ENCODE data around the gene BST1. TPM values are rescaled to one million over a fixed set of nuclear protein-coding genes. Genes with fewer than 3 reads are reported as not detected.

The BST1 gene
- total and polyA plus RNA-seq, 2 donors (not counting 1 experiment from before 2014, with no cell fraction given), result 15.7 to 48.8 TPM

DNA sequence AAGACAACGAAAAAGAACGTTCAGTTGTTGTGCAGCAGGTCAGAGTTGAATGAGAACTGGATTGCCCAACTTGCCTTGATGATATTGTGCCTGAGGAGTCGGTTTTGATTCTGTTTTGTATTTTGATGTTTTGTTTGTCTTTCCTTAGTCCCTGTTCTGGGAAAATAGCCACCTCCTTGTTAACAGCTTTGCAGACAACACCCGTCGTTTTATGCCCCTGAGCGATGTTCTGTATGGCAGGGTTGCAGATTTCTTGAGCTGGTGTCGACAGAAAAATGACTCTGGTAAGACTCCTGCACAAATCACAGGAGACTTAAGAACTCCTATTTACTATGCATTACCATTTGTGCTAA lies 4.5 kb downstream of the BST1 start:
- H3K4me3 ChIP-seq (replicated peaks in 1 of 4; ENCODE audit: control extremely low read depth in 1 of 4, insufficient read depth in 1 of 4, low read depth in 3 of 4, low read length in 4 of 4), result no peak overlapping the region
- H3K9ac ChIP-seq (ENCODE audit: insufficient read depth, low read length), result no peak overlapping the region
- H3K4me1 ChIP-seq (ENCODE audit: control insufficient read depth, extremely low read depth, insufficient read depth, low read length), result no peaks in the 10 kb centered on the region
- H3K27me3 ChIP-seq (ENCODE audit: control insufficient read depth, insufficient read depth, low read length), result no peaks in the 10 kb centered on the region
- H3K9me3 ChIP-seq (ENCODE audit: control insufficient read depth, insufficient read depth, low read depth, low read length), result no peaks in the 10 kb centered on the region
- H3K36me3 ChIP-seq (ENCODE audit: control insufficient read depth, insufficient read depth, low read length), result no peaks in the 10 kb centered on the region
- no peak for DNase-seq (ENCODE audit: low read depth in 2 of 2)
- H3K79me2 ChIP-seq (ENCODE audit: control insufficient read depth, insufficient read depth, low read length), result no peaks in the 10 kb centered on the region
- no peaks in the 10 kb centered on the region for H4K20me1 ChIP-seq (ENCODE audit: control insufficient read depth, extremely low read depth, insufficient read depth, low read length)
- no peak overlapping the region for H2AFZ ChIP-seq (ENCODE audit: low read length)
- H3K4me2 ChIP-seq (ENCODE audit: extremely low read depth, insufficient read depth, low read length), result no peak overlapping the region
- no peak for TF ChIP-seq EZH2 (IDR thresholded peaks at IDR 0.05; ENCODE audit: low read length, missing control alignments)
- TF ChIP-seq, protein P1, sequence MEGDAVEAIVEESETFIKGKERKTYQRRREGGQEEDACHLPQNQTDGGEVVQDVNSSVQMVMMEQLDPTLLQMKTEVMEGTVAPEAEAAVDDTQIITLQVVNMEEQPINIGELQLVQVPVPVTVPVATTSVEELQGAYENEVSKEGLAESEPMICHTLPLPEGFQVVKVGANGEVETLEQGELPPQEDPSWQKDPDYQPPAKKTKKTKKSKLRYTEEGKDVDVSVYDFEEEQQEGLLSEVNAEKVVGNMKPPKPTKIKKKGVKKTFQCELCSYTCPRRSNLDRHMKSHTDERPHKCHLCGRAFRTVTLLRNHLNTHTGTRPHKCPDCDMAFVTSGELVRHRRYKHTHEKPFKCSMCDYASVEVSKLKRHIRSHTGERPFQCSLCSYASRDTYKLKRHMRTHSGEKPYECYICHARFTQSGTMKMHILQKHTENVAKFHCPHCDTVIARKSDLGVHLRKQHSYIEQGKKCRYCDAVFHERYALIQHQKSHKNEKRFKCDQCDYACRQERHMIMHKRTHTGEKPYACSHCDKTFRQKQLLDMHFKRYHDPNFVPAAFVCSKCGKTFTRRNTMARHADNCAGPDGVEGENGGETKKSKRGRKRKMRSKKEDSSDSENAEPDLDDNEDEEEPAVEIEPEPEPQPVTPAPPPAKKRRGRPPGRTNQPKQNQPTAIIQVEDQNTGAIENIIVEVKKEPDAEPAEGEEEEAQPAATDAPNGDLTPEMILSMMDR (conservative IDR thresholded peaks at IDR 0.05 in 1 of 2, IDR thresholded peaks at IDR 0.05 in 1 of 2; ENCODE audit: low read depth in 1 of 2, low read length in 2 of 2), result no peak
- H3K27ac ChIP-seq (ENCODE audit: insufficient read depth, low read length), result no peak overlapping the region

DNA sequence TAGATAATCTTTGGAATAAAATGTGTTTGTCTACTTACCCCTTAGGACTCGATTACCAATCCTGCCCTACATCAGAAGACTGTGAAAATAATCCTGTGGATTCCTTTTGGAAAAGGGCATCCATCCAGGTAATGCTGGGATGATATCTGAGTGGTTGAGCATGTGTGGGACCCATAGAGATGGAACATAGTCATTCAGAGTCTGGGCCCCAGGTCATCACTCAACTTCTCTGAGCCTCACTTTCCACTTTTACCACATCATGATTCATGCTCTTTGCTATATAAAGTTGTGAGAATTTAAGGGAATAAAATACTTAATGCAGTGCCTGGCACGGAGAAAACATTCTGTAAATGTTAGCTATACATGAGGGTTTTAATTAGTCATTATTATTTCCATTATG lies 8.9 kb downstream of the BST1 start:
- H2AFZ ChIP-seq (ENCODE audit: low read length), result no peak overlapping the region
- no peak for DNase-seq (ENCODE audit: low read depth in 2 of 2)
- H3K79me2 ChIP-seq (ENCODE audit: control insufficient read depth, insufficient read depth, low read length), result no peaks in the 10 kb centered on the region
- no peak overlapping the region for H3K9ac ChIP-seq (ENCODE audit: insufficient read depth, low read length)
- no peaks in the 10 kb centered on the region for H3K36me3 ChIP-seq (ENCODE audit: control insufficient read depth, insufficient read depth, low read length)
- TF ChIP-seq, protein P1 (conservative IDR thresholded peaks at IDR 0.05 in 1 of 2, IDR thresholded peaks at IDR 0.05 in 1 of 2; ENCODE audit: low read depth in 1 of 2, low read length in 2 of 2), result no peak
- TF ChIP-seq EZH2 (IDR thresholded peaks at IDR 0.05; ENCODE audit: low read length, missing control alignments), result no peak
- H4K20me1 ChIP-seq (ENCODE audit: control insufficient read depth, extremely low read depth, insufficient read depth, low read length), result no peaks in the 10 kb centered on the region
- H3K9me3 ChIP-seq (ENCODE audit: control insufficient read depth, insufficient read depth, low read depth, low read length), result no peaks in the 10 kb centered on the region
- H3K27ac ChIP-seq (ENCODE audit: insufficient read depth, low read length), result no peak overlapping the region
- H3K4me1 ChIP-seq (ENCODE audit: control insufficient read depth, extremely low read depth, insufficient read depth, low read length), result peaks cover 7% of the 10 kb centered on the region
- no peaks in the 10 kb centered on the region for H3K27me3 ChIP-seq (ENCODE audit: control insufficient read depth, insufficient read depth, low read length)
- H3K4me3 ChIP-seq (replicated peaks in 1 of 4; ENCODE audit: control extremely low read depth in 1 of 4, insufficient read depth in 1 of 4, low read depth in 3 of 4, low read length in 4 of 4), result no peak overlapping the region
- H3K4me2 ChIP-seq (ENCODE audit: extremely low read depth, insufficient read depth, low read length), result no peak overlapping the region

DNA sequence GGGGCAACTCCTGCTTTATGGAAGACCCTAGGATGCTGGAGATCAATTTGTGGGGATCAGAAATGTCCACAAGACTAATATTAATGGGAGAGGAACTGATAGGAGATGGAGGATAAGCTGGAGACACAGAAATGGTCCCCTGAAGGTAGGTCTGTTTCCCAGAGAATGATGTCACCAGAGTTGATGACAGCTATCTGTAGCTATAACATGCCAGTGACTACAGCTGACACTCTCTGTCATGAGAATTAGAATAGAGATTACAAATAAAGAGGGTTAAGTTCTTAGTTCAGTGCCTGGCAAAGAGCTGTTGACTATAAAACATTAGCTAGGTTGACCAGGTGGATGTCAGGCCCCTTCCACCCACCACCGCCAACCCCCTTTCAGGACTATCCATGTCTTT lies 9.3 kb downstream of the BST1 start:
- no peak for DNase-seq (ENCODE audit: low read depth in 2 of 2)
- no peaks in the 10 kb centered on the region for H3K79me2 ChIP-seq (ENCODE audit: control insufficient read depth, insufficient read depth, low read length)
- no peaks in the 10 kb centered on the region for H3K36me3 ChIP-seq (ENCODE audit: control insufficient read depth, insufficient read depth, low read length)
- TF ChIP-seq, protein P1 (conservative IDR thresholded peaks at IDR 0.05 in 1 of 2, IDR thresholded peaks at IDR 0.05 in 1 of 2; ENCODE audit: low read depth in 1 of 2, low read length in 2 of 2), result no peak
- no peak for TF ChIP-seq EZH2 (IDR thresholded peaks at IDR 0.05; ENCODE audit: low read length, missing control alignments)
- H3K4me1 ChIP-seq (ENCODE audit: control insufficient read depth, extremely low read depth, insufficient read depth, low read length), result peaks cover 8% of the 10 kb centered on the region
- H3K27ac ChIP-seq (ENCODE audit: insufficient read depth, low read length), result no peak overlapping the region
- H3K27me3 ChIP-seq (ENCODE audit: control insufficient read depth, insufficient read depth, low read length), result no peaks in the 10 kb centered on the region
- no peak overlapping the region for H2AFZ ChIP-seq (ENCODE audit: low read length)
- no peaks in the 10 kb centered on the region for H3K9me3 ChIP-seq (ENCODE audit: control insufficient read depth, insufficient read depth, low read depth, low read length)
- no peaks in the 10 kb centered on the region for H4K20me1 ChIP-seq (ENCODE audit: control insufficient read depth, extremely low read depth, insufficient read depth, low read length)
- H3K4me3 ChIP-seq (replicated peaks in 1 of 4; ENCODE audit: control extremely low read depth in 1 of 4, insufficient read depth in 1 of 4, low read depth in 3 of 4, low read length in 4 of 4), result no peak overlapping the region
- H3K4me2 ChIP-seq (ENCODE audit: extremely low read depth, insufficient read depth, low read length), result no peak overlapping the region
- no peak overlapping the region for H3K9ac ChIP-seq (ENCODE audit: insufficient read depth, low read length)
